ENCODE results near the gene LTB.

The LTB gene, protein sequence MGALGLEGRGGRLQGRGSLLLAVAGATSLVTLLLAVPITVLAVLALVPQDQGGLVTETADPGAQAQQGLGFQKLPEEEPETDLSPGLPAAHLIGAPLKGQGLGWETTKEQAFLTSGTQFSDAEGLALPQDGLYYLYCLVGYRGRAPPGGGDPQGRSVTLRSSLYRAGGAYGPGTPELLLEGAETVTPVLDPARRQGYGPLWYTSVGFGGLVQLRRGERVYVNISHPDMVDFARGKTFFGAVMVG

DNA sequence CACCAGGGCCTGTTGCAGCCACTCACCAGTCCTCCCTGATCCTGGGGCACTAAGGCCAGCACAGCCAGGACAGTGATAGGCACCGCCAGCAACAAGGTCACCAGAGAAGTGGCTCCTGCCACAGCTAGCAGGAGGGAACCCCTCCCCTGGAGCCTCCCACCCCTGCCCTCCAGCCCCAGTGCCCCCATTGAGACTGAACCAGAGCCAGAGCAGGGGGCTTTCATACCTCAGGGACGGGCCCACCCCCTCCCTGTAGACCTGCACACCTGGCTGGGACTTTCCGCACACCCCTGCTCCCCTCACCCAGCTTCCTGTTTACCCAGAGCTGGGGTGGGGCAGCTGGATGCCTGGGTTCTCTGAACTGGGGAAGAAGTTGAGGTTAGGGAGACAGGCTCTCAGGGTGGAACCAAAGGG is at the start of gene LTB:
Gene LTB (minus strand): TSS at position 195 of the 414 bp plus-strand sequence. CDS start 7 bp downstream, at position 188.
- DNase-seq: no peak

DNA sequence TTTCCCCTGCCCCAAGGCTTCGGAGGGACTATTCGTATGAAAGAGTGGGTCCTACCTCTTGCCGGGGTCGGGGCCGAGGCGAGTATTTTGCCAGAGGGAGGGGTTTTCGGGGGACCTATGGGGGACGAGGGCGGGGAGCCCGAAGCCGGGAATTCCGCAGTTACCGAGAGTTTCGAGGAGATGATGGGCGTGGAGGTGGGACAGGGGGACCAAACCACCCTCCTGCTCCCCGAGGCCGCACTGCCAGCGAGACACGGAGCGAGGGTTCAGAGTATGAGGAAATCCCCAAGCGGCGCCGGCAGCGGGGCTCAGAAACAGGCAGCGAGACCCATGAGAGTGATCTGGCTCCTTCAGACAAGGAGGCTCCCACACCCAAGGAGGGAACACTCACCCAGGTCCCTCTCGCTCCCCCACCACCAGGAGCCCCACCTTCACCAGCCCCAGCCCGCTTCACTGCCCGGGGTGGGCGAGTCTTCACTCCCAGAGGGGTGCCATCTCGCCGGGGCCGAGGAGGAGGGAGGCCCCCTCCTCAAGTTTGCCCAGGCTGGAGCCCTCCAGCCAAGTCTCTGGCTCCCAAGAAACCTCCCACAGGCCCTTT is 49.6 kb upstream of the LTB start:
- no peak for DNase-seq

DNA sequence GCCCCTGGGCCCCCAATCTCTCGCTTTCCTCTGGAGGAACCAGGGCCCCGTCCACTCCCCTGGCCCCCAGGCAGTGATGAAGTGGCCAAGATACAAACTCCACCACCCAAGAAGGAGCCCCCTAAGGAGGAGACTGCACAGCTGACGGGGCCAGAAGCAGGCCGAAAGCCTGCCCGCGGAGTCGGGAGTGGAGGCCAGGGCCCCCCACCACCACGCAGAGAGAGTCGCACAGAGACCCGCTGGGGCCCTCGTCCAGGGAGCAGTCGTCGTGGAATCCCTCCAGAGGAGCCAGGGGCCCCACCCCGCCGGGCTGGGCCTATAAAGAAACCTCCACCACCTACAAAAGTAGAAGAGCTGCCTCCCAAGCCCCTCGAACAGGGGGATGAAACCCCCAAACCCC is 49.0 kb upstream of the LTB start:
- peak; percentile 20 for DNase-seq

DNA sequence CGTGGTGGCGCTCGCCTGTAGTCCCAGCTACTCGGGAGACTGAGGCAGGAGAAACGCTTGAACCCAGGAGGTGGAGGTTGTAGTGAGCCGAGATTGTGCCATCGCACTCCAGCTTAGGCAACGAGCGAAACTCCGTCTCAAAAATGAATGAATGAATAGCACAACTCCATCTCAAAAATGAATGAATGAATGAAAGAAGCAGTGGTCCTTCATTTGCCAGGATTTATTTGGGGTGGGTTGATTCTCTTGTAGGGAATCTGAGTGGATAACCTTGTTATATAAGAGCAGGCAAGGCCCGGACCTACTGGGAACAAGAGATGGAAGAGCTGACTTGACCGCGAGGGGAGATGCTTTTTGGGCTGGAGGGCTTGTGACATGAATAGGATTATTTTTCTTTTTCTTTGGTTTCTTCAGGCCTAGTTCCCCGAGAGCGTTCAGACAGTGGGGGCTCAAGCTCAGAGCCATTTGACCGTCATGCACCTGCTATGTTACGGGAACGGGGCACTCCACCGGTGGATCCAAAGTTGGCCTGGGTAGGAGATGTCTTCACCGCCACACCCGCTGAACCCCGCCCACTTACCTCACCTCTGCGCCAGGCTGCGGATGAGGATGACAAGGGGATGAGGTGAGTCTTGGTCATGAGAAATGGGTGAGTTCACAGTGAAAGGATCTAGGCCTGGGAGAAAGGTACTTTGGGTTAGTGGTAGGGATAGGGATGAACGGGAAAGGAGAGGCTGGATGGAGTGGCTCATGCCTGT is 48.1 kb upstream of the LTB start:
- peak; percentile 18 for DNase-seq

DNA sequence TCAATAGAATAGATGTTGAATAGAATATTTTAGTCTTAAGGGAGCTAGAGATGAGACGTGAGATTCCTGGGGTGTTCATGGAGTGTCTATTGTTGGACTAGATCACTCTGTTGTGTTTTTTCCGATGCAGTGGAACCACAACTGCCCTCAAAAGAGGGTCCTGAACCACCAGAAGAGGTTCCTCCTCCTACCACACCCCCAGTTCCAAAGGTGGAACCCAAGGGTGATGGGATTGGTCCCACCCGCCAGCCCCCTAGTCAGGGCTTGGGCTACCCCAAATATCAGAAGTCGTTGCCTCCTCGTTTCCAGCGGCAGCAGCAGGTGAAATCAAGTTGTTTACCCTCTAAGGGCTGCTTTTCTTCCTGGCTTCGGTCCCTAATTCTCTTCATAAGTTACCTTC is 46.8 kb upstream of the LTB start:
- peak; percentile 7 for DNase-seq

DNA sequence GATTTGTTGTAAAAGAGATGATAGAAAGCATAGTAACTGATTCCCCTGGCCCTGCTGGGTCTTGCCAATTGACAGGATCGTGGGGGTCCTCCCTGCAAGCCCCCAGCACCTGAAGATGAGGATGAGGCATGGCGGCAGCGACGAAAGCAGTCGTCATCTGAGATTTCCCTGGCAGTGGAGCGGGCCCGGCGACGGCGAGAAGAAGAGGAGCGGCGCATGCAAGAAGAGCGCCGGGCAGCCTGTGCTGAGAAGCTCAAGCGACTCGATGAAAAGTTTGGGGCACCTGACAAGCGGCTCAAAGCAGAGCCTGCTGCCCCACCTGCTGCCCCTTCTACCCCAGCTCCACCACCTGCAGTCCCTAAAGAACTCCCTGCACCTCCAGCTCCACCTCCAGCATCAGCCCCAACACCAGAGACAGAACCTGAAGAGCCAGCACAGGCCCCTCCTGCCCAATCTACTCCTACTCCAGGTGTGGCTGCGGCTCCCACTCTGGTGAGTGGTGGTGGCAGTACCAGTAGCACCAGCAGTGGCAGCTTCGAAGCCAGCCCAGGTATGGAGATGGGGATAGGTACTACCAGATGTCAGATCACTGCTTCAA is 45.6 kb upstream of the LTB start:
- DNase-seq: peak; percentile 9

- peak; percentile 19 for DNase-seq
Measured at GRCh38 chr6:31626952-31627351, 44.7 kb upstream of the LTB start.

DNA sequence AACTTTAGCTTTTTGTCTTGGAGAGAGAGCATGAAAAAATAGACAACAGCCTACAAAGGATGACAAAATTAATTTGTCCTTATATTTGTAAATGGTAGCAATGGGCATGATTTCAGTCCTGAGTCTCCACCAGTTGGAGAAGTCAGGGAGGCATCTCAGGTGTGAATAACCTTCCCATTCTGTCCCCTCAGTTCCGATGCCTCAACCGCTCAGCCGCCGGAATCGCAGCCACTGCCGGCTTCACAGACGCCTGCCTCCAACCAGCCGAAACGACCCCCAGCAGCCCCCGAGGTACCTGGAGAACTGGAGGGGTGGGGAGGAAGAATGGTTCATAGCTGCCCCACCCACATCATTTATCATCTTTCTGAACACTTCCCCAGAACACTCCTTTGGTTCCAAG is 41.8 kb upstream of the LTB start:
- DNase-seq: no peak

DNA sequence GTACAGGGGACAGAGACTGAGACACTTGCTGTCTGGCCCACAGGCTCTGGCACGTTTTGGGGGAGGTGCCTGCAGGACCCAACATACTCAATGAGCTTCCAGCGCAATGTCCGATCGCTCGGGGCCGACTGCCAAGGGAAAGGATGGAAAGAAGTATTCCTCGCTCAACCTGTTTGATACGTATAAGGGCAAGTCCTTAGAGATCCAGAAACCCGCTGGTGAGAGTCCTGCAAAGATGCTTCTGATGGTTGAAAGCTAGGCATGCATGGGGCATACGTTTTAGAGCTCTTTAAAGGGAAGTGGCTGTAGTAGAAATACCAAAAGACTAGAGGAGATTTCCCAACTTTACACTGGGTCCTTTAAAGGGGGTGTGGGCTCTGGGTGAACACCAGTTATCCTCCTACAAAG is 40.5 kb upstream of the LTB start:
- peak; percentile 24 for DNase-seq

GRCh38 chr6:31621991-31622390 is 39.8 kb upstream of the LTB start:
- DNase-seq: peak; percentile 11

DNA sequence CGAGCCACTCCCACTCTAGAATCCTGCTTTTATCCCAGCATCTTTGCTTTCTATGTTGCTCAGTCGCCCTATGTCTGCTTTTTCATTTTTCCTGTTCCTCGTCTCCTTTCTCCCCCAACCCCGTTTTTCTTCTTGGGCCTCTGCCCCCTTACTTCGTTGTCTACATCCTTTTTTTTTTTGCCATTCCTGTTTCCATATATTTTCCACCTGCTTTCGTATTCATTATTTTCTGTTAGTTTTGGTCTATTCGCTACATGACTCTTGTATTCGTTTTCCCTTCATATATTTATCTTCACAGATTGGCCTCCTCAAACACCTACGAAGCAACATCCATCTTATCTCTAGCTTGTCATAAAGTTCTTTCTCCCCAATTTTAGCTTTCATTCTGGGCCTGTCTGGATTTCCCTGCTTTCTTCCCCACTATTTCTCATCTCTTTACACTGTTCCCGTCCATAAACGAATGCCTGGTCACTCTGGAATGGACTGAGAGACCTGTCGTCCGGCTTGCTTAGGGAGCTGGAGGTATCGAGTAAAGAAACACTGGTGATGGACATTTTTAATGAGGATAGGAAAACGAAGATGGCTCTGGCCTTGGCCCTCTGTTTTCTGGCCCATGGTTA is 39.2 kb upstream of the LTB start:
- peak; percentile 17 for DNase-seq

GRCh38 chr6:31620586-31621319 is 38.5 kb upstream of the LTB start, which contains the start of gene PRRC2A:
Gene PRRC2A (plus strand): TSS chr6:31620715. CDS start chr6:31622790, 2,075 bp downstream.
- no peak for DNase-seq

- DNase-seq: peak; percentile 99
Measured at GRCh38 chr6:31619805-31620585, 37.8 kb upstream of the LTB start.

DNA sequence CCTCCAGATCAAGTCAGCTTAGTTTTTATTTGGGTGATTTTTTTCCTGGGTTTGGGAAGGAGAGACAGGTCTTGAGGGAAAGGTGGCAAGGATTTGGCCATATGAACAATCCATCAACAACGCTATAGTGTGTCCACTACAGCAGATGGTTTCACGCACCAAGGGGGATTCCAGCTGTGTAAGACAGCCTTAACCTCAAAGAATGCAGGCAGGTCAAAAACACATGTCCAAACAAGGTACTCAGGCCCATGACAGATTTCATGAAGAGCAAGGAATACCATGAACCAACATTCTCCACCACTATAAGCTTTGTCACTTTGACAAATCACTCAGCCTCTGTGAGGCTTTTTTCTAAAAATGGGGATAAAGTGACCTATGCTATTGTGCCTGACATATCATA is 34.8 kb upstream of the LTB start:
- DNase-seq: no peak

GRCh38 chr6:31615748-31616147 is 33.5 kb upstream of the LTB start:
- no peak for DNase-seq

DNA sequence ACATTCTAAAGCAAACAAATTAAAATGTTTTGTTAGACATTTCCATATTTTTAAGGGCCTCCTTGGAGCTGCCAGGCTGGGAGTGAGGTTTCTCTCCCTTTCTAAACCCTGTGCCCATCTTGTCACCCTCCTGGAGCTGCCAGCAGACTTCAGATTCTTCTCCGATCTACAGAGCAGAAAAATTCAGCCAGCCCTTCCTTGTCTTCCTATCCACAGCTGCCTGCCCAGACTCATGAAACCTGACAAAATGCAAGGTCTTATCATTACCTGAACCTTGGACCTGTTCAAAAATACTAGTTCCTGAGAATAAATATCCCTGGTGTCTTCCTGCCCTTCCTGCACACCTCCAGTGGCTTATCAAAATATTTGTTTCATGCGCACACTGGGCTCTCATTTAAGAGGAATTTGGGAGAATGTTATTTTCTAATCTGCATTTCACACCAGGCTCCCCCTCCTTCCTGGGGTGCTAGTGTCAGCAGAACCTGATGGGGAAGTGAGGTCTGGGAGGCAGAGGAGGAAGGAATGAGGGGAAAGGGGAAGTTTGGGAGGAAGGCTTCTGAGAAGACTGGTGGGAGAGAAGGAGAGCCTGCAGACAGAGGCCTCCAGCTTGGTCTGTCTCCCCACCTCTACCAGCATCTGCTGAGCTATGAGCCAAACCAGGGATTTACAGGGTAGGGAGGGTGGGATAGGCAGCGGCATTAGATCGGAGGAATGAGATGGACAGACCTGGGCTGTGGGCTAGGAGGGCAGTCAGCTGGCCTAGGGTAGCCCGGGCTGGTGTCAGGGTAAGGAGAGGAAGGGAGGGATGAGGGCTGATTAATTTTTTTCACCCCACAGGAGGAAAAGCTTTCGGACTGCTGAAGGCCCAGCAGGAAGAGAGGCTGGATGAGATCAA is 32.7 kb upstream of the LTB start, which contains the start of gene AIF1:
Gene AIF1 (plus strand): TSS at position 551 of the 895 bp plus-strand sequence. CDS start 96 bp downstream, at position 647.
- no peak for DNase-seq

DNA sequence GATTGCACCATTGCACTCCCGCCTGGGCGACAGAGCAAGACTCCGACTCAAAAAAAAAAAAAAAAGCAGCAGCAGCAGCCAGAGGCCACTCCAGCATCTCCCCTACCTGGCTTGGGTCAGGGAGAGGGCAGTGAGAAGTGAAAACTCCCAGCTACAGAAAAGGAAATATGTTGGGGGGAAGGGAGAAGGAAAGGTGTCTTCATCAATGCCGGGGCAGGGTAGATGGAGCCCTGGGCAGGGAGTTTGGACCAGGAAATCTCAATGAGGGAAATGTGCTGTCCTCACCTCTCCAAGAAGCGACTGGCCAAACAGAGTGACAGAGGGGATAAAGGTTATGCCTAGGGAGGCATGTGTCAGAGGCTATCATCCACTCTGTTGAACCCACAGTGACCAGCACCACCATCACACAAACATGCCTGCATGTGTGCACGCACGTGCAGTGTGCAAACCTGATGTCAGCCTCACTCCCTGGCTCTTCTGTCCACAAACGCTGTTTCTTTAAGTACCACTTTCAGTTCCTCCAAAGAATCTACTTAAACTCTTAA is 31.9 kb upstream of the LTB start:
- no peak for DNase-seq

GRCh38 chr6:31610968-31611367 is 28.7 kb upstream of the LTB start:
- DNase-seq: no peak

- DNase-seq: no peak
Measured at GRCh38 chr6:31609519-31610406, 27.5 kb upstream of the LTB start.

Measured in right hindlimb (tissue), 1 donor.